Measurements from ENCODE around the gene SLIT3.

DNA sequence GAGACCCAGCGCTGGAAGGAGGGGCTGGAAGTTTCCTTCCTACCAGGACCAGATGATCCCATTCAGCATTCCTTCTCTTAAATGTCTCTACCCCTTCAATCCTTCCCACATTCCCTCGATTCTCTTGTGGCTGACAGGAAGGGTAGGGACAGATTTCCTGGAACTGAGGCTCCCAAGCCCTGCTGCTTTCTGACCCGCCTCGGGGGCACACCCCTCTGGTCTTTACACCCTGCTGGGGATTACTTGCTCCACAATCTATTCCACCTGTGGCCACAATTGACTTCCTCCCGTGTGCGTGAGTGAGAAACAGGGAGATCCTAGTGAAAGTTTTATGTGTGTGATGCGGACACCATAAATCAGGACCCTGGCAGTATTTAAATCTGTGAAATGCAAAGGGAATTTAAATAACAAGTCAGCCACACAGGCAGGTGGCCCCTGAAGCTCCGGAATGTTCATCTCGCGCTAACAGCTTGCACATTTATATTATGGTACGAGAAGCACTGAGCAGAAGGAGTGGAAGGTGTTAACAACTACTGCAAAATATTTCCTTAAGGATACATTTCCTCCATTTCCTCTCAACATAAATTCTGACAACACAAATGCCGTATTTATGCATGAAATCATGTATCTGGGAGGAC is 237.5 kb downstream of the SLIT3 start:
- TF ChIP-seq POLR2A (IDR thresholded peaks at IDR 0.05), result no peak
- TF ChIP-seq, protein P1, sequence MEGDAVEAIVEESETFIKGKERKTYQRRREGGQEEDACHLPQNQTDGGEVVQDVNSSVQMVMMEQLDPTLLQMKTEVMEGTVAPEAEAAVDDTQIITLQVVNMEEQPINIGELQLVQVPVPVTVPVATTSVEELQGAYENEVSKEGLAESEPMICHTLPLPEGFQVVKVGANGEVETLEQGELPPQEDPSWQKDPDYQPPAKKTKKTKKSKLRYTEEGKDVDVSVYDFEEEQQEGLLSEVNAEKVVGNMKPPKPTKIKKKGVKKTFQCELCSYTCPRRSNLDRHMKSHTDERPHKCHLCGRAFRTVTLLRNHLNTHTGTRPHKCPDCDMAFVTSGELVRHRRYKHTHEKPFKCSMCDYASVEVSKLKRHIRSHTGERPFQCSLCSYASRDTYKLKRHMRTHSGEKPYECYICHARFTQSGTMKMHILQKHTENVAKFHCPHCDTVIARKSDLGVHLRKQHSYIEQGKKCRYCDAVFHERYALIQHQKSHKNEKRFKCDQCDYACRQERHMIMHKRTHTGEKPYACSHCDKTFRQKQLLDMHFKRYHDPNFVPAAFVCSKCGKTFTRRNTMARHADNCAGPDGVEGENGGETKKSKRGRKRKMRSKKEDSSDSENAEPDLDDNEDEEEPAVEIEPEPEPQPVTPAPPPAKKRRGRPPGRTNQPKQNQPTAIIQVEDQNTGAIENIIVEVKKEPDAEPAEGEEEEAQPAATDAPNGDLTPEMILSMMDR (IDR thresholded peaks at IDR 0.05), result no peak

All from breast epithelium (tissue), 3 donors.